NCI-H1105 treated with DMSO at 0.1 percent for 48 hours (cell line): ENCODE results near the gene CUX1.
"Not testable (repeated sequence)": the region's sequence is repeated elsewhere in the genome, so short reads cannot be mapped to it uniquely, and the experiment has no call there.

Experiments
- DNase-seq: peaks from one replicate; lab custom pipeline; 2025; lab: John Stamatoyannopoulos, UW

The CUX1 gene

DNA sequence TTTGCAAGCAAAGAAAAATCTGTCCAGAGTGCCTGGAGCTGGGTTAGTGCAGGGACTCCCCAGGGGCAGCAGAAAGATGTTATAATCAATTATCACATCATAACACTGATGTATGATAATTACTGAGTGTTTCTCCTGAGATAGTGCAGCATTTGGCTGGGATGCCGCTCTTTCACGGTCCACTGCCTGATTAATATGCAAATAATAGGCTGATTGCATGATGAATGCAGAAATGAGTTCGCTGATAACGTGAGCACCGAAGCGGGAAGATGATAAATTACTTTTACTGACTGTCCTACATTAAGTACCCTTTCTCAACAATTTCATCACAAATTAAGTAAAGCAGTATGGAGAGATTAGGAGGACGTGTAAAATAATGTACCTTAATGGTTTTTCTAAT is 397.8 kb downstream of the CUX1 start:
- peak; percentile 43 for DNase-seq

DNA sequence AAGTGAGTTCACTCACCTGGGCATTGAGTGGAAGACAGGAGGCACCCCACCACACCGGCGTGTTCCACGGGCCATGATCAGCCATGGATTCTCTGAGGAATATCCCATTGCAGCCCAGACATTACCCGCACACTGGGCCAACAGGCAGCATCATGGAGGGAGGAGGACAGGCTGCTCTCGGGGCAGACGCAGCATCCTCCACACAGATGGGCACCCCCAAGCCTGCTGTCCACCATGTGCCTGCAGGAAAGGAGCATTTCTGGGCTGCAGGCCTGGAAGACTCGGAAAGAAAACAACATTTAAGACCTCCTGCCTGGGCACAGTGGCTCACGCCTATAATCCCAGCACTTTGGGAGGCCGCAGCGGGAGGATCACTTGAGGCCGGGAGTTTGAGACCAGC is 398.3 kb downstream of the CUX1 start:
- no peak for DNase-seq

DNA sequence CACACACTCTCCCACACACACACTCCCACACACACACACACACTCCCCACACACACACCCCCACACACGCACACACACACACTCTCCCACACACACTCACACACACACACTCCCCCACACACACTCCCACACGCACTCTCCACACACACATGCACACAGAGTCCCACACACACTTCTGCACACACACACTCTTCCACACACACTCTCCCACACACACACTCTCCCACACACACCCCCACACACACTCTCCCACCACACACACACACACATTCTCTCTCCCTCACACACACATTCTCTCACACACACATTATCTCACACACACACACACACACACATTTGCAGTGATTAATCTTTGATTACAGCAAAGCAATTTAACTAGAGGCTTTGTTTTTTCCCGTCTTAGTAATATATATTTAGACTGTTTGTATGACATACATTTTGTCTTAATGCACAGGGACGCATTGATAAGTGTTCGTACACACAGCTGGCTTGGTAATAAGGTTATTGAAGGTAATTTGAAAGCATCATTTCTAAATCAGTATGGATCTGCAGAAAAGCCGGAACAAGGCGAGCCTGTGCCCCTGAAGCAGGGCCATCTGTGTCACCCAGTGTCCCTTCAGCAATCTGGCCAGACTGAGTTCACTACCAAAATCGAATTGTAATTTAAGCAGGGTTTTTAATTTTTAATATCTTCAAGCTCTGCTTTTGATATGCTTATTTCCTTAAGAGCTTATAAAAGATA is 399.3 kb downstream of the CUX1 start:
- DNase-seq = no peak

DNA sequence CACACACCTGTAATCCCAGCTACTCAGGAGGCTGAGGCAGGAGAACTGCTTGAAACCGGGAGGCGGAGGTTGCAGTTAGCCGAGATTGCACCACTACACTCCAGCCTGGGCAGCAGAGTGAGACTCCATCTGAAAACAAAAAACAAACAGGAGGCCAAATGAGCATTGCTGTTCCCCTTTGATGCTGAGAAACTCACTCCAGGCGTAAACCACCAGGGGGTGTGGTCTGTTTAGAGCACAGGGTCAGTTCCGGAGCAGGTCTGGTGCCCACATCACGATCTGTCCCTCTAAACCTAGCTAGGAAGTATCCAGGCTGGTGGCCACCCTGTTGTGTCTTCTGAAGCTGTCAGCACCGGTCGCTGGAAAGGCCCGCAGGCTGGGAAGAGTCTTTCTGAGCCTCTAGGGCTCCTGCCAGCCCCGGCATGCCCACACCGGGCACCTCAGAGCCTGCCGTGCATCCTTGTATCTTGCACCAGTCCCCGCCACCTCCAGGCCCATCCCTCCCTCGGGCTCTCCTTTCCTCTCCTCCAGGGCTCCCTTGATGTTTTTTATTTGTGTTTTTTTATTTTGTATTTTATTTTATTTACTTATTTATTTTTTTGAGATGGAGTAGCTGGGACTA is 402.9 kb downstream of the CUX1 start:
- DNase-seq = no peak

DNA sequence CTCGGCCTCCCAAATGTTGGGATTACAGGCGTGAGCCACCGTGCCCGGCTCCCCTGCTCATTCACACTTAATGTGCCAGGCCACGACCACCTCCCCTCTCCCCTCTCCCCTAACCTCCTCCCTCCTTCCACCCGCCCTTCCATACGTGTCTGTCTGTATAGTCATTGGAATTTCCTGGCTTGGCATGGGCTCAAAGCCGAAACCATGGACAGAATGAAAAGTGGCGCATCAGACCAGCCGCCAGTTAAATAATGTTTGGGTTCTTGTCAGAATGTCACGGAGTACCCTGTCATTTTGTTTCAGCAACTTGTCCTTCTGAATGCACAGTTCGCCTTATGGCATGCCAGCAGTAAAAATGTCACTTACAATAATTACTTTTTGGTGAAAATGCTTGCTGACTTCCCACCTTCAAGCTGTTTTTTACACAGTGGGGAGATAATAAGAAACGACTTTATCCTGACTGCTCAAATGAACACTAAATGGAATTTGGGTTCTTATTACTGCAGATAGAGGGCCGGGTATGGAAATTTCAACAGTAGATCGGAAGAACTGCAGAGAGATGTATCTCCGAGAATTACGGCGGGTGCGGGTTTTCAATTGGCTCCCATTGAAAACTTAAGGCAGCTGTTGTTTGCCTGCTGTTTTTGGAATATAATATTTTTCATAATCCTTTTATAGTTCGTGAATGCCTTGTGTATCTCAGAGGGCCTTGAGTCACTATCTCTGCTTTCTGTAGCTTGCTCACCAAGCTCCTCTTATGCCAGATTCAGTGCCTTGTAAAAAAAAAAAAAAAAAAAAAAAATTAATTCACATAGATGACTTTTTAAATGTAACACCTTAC is 403.8 kb downstream of the CUX1 start:
- no peak for DNase-seq

DNA sequence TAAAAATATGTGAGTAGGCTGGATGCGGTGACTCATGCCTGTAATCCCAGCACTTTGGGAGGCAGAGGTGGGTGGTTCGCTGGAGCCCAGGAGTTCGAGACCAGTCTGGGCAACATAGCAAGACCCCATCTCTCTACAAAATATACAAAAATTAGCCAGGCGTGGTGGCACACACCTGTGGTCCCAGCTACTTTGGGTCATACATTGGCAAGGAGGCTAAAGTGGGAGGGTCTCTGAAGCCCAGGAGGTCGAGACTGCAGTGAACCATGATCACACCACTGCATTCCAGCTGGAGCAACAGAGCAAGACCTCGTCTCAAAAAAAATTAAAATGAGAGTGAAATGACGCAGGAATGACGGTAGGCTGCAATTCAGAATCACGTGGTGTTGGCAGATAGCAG is 404.5 kb downstream of the CUX1 start:
- no peak for DNase-seq

DNA sequence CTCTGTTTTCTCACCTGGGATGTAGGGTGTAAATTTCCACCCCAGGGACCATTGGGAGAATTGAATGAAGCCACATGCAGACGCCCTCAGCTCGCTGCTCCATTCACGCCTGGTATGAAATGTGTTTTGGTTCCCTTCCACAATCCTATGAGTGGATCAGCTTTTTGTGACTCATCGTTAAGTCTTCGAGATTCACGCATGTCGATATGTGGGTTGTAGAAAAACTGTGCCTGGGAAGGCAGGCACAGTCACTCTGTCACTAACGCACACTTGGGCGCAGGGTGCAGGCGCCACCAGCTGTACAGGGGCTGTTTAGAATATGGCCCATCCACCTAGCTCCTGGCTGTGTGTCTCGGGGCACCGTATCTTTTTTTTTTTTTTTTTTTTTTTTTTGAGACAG is 405.0 kb downstream of the CUX1 start:
- no peak for DNase-seq

DNA sequence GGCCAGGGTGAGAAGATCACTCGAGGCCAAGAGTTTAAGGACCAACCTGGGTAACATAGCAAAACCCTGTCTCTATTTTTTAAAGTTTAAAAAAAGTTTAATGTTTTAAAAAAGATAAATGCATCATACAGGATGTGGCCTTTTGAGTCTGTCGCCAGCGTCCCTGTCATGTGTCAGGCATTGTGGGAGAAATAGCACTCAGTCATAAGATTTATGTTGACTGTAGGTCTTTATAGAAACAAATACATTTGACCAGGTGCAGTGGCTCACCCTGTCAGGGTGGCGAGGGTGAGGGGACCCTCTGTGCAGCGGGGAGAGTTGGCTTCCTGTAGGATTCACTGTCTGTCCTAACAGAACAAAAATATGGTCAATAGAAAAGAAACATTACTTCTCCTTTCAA is 405.8 kb downstream of the CUX1 start:
- DNase-seq = no peak

DNA sequence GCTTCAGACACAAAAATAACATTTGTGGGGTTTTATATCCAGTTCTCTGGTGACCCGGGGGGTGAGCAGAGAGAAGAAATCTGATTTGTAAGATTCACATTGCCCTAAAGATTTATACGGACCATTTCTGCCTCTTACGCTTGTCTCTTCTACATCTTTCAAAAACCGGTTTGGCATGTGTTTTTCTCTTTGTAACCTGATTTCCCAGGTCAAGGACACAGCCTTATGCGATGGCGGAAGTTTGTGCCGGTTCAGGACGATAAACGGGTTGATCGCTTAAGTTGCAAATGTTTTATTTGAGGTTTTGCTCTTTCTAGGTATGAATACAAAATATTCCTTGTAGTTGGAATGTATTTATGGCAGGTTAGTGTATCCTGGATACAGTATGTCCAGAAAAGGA is 407.6 kb downstream of the CUX1 start:
- no peak for DNase-seq

DNA sequence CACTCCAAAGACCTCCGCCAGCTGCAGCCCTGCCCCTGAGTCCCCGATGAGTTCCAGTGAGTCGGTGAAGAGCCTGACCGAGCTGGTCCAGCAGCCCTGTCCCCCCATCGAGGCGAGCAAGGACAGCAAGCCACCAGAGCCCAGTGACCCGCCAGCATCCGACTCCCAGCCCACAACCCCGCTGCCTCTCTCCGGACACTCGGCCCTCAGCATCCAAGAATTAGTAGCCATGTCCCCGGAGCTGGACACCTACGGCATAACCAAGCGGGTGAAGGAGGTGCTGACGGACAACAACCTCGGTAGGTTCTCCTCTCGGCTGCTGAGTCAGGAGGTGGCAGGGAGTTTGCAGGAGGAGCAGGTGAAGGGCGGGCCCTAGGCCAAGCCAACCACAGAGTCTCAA is 409.9 kb downstream of the CUX1 start:
- DNase-seq = no peak

DNA sequence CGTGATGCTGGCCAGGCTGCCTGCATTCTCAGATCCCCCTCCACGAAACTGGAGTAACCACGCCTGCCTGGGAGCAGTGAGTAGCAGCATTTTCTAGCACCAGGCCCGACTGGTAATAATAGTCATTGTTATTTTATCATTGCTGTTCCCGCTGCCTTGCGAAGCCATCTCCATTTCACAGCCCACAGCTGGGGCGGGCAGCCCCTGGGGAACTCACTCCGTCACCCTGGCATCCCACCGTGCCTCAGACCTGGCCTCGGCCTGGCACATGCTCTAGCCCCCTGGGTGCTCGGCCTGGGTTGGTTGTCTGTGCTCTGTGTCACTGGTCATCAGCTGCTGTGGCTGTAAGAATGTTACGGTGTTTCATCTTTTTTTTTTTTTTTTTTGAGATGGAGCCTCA is 411.5 kb downstream of the CUX1 start:
- no peak for DNase-seq

DNA sequence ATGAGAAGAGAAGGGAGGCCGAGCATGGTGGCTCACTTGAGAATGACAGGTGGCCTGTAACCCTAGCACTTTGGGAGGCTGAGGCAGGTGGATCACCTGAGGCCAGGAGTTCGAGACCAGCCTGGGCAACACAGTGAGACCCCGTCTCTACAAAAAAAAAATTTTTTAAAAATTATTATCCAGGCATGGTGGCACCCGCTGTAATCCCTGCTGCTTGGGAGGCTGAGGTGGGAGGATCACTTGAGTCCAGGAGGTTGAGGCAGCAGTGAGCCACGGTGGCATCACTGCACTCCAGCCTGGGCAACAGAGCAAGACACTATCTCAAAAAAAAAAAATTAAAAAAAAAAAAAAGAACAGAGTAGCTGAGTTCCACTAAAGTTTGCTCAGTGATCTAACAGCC is 412.7 kb downstream of the CUX1 start:
- DNase-seq = not testable (repeated sequence)

DNA sequence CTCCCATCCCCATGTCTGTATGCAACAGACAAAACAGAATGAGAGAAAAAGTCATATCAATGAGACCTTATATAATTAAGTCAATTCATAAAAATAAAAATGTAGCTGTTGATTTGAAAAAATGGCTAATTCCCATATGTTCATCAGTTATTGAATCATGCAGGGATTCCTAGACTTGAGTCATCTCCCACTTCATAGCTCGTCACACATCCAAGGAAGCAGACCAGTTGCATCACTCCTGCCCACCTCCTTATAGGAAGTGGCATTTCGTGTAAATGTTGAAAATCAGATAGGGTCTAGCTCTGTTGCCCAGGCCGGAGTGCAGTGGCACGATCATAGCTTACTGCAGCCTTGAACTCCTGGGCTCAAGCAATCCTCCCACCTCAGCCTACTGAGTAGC is 413.2 kb downstream of the CUX1 start:
- DNase-seq = no peak

DNA sequence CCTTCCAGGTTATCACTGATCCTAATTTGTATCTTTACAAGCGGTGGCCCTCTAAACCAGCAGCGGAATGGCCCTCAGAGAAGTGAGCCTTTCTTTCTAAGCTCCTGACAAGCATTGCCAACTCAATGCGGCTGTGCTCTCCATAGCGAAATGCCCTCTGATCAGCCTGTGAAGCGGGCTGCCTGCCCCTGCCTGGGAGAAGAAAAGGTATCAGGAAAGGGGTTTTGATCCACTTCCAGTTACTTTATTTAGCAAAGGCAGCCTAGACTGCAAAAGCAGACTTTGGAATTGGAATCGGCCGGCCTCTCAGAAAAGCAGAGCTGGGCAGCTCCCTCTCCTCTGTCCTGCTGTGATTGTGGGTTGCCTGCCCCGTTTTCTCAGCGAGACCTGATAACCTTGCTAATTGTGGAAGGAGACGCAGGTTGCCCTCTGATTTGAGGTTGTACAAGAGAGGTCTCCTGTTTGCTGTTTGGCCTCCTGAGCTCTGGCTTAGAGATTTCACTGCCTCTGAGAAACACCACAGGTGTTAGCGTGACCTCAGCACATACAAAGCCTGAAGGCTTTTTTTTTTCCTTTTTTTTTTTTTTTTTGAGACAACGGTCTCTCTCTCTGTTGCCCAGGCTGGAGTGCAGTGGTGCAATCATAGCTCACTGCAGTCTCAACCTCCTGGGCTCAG is 415.3 kb downstream of the CUX1 start:
- no peak for DNase-seq

DNA sequence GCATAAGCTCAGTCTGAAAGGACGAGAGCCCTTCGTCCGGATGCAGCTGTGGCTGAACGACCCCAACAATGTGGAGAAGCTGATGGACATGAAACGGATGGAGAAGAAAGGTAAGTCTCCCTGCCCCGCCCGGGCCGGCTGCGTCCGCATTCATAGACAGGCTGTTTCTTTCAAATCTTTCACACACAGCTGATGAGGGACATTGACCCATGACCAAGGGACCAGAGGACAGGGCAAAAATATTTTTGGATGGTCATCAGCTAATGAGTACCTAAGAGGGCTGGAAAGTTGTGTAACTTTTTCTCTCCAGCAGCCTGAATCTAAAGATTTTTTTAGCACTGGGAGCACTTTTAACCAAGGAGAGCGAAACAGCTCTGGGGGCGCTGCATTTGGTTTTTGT is 416.7 kb downstream of the CUX1 start:
- no peak for DNase-seq

DNA sequence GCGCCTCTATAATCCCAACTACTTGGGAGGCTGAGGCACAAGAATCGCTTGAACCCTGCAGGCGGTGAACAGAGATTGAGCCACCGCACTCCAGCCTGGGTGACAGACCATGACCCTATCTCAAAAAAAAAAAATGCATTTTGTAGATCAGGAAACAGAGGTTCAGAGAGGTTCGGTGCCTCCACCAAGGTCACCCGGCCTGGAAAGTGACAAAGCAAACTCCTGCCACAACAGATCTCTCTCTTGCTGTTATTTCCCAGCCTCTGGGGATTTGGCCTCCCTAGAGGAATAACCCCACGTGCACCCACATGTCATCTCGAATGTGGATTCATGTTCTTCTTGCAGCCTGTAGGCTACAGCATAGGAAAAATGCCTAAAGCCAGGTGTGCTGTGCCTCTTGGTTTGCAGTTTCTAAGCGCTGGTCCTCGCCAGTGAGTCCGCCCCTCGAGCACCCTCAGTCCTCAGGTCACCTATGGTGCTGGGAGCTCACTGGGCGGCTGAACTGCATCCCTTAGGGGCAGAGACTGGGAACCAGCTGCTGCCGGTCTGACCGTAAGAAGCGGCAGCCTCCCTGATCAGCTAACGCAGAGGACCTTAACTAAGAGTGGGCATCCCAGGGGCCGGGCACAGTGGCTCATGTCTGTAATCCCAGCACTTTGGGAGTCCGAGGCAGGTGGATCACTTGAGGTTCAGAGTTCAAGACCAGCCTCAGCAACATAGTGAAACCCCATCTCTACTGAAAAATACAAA is 417.6 kb downstream of the CUX1 start:
- no peak for DNase-seq

DNA sequence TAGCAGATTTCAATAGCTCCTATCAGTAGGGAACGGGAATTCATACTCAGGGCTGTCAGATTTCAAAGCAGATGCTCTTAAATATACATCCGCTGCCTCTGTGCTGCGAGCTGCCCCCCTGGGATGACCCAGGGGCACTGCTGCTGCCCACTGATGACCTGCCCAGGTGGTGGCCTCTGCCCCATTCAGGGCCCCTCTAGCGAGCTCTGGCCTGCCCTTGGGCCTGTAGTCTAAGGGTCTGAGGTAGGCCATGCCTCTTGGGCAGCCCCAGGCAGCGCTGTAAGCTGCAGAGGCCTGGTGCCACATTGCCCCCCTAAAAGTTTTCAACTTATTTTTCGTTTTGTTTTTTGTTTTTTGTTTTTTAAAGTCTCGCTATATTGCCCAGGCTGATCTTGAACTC is 418.7 kb downstream of the CUX1 start:
- DNase-seq = no peak

DNA sequence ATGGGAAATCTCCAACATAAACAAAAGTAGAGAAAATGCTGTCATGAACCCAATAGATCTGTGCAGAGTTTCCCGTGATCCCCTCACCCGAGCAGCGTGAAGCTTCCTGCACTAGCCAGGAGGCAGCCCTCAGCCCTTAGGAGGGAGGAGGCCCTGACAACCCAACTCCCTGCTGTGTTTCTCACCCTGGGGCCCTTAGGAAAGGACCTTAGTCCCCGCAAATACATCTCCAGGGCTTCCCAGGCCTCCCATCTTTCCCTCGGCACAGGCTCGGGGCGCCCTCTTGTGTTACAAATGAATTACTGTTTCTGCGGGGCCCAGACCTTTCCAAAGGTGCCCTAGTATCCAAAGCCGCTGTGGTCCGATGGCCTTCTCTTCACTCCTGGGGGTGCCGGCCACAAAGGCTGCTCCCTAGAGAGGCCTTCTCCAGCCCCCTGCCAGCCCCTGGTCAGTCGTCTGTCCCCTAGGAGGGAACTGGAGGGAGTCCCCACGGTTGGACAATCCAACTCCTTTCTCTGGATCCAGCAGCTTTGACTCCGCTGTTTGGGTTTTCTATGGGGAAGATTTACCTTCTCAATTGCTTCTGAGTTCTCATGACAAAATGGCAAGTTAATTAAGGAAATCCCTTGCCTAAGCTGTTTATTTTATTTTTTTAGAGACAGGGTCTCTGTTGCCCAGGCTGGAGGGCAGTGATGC is 419.3 kb downstream of the CUX1 start:
- peak; percentile 59 for DNase-seq

DNA sequence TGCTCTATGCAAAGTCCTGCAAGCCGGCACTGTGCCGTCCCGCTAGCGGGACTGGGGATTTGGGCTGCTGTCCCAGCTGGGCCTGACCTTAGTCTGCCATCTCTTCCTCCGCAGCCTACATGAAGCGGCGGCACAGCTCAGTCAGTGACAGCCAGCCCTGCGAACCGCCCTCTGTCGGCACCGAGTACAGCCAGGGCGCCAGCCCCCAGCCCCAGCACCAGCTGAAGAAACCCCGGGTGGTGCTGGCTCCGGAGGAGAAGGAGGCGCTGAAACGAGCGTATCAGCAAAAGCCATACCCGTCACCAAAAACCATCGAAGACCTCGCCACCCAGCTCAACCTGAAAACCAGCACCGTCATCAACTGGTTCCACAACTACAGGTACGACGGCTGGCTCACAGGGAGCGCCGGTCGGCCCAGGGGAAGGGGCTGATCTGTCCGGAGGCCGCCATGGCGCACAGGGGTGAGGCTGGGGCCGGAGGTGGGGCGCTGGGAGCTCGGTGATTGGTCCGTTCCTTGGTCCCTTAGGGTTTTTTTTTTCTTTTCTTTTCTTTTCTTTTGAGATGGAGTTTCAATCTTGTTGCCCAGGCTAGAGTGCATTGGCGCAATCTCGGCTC is 421.9 kb downstream of the CUX1 start:
- no peak for DNase-seq

DNA sequence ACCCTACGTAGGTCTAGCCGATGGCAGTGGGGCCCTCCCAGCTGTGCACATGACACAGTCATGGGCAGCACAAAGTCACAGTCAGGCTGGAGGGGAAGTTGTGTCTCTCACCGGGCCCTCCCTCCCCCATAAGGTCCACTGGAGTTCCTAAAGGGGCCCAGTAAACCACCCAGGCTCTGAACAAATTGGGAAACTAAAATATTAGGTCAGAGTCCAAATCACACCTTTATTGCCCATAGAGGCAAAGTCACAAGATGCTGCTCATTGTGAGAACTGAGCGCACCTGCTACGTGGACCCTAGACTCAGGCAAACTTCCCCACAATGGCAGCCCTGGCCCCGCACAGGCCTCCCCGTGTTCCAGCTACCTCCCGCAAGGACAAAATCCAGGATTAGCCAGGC is 424.0 kb downstream of the CUX1 start:
- DNase-seq = no peak

DNA sequence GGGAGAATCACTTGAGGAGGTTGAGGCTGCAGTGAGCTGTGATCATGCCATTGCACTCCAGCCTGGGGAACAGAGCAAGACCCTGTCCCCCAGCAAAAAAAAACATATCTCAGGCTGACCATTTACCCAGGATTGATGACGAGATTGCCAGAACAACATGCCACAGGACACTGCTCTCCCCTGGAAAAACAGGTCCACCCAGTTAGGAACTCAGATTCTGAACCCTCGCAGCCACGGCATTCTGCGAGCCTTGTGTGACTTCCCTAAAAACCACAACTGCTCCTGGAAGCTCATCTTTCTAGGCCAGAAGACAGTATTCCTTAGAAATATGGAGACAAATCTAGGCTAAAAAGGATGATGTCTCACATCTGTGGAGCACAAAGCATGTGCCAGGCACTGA is 427.2 kb downstream of the CUX1 start:
- no peak for DNase-seq
